ENCODE data around the gene LCT.
A peak's percentile ranks its signal among the peaks of the same experiment; 100 is the strongest.

LCT gene

DNA sequence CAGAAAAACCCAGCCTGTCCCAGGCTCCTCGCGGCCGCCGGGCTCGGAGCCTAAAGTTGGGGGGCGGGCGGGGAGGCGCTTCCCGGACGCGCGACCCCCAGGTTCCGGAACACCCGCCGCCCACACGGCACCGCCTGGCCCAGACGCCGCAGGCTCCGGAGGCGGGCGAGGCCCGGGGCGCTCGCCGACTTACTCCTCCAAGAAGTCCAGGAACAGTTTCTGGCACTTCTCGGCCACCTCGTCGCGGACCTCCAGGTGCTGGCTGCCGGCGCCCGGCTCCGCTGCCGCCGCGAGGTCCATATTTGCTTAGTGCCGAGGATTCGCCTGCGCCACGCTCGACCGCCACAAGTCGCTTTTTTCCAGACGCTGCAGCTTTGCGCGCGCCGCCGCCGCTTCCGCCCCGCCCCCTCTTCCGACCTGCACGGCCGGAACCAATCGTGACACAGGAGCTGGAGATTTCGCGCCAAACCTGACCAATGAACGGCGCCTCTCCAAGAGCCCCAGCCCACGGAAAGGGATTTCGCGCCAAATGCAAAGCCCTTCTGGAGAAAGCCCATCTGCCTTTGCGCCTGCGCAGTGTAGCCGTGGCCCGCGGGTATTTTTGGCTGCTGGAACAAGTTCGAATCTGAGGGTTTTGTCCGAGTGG, 39.2 kb upstream of the LCT start, which contains the start of gene MCM6:
Gene MCM6, minus strand, starts transcription at position 378 of the 646 bp plus-strand sequence. Its CDS starts 78 bp downstream, at position 300.
- DNase-seq (ENCODE audit: low read depth in 1 of 2, low spot score in 1 of 2): peak; percentile 98 to 100
- Histone ChIP-seq H3K4me3 (replicated peaks; ENCODE audit: insufficient read depth, low read length) (peak within 1 kb of the TSS; percentile 69), H3K27me3 (ENCODE audit: insufficient read depth, poor library complexity, severe bottlenecking) (no peaks in the 10 kb centered on the region), H3K27ac (replicated peaks) (peak within 1 kb of the TSS; percentile 93)
- TF ChIP-seq GABPA (IDR thresholded peaks at IDR 0.05; ENCODE audit: low read depth): peak; percentile 30; the same call in 1 of the 2 replicates
- TF ChIP-seq CTCF (IDR thresholded peaks at IDR 0.05; ENCODE audit: insufficient read depth, low read length): no peak
- peak; percentile 81 for TF ChIP-seq POLR2AphosphoS5 (IDR thresholded peaks at IDR 0.05; ENCODE audit: low read depth)
- TF ChIP-seq, protein P1, sequence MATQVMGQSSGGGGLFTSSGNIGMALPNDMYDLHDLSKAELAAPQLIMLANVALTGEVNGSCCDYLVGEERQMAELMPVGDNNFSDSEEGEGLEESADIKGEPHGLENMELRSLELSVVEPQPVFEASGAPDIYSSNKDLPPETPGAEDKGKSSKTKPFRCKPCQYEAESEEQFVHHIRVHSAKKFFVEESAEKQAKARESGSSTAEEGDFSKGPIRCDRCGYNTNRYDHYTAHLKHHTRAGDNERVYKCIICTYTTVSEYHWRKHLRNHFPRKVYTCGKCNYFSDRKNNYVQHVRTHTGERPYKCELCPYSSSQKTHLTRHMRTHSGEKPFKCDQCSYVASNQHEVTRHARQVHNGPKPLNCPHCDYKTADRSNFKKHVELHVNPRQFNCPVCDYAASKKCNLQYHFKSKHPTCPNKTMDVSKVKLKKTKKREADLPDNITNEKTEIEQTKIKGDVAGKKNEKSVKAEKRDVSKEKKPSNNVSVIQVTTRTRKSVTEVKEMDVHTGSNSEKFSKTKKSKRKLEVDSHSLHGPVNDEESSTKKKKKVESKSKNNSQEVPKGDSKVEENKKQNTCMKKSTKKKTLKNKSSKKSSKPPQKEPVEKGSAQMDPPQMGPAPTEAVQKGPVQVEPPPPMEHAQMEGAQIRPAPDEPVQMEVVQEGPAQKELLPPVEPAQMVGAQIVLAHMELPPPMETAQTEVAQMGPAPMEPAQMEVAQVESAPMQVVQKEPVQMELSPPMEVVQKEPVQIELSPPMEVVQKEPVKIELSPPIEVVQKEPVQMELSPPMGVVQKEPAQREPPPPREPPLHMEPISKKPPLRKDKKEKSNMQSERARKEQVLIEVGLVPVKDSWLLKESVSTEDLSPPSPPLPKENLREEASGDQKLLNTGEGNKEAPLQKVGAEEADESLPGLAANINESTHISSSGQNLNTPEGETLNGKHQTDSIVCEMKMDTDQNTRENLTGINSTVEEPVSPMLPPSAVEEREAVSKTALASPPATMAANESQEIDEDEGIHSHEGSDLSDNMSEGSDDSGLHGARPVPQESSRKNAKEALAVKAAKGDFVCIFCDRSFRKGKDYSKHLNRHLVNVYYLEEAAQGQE (IDR thresholded peaks at IDR 0.05; ENCODE audit: insufficient replicate concordance, low read depth): peak; percentile 62
- TF ChIP-seq SPI1 (IDR thresholded peaks at IDR 0.05; ENCODE audit: borderline replicate concordance, low read depth): peak; percentile 41; the same call in 1 of the 2 replicates

DNA sequence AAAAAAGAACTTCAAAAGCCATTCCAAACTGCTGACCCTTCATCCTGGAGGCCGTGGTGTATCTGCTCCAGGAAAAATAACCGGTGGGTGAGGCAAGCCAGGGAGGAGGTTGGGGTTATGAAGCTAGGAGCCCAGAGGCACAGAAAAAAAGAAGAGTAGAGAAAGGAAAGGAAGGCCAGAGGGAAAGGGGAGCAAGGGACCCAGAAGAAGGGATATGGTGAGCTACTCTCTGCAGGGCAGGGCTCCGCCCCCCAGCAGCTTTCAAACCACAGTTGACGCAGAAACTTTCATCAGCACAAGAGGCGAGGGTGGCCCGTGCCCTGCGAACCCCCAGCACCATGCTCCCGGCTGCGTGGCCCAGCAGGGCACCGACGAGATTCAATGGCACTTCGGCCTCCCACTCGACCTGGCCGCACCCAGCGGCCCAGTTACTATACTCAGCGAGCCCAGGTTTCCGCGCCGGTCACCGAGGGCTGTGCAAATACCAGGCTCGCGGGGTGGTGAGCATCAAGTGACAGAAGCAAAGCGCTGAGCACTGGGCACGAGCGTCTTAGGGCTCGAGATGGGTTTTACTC, 38.6 kb upstream of the LCT start:
- H3K4me3 ChIP-seq (replicated peaks; ENCODE audit: insufficient read depth, low read length): peak overlapping the region; percentile 69
- peak overlapping the region; percentile 93 for H3K27ac ChIP-seq (replicated peaks)
- peak; percentile 71 for TF ChIP-seq POLR2AphosphoS5 (IDR thresholded peaks at IDR 0.05; ENCODE audit: low read depth)
- TF ChIP-seq, protein P1 (IDR thresholded peaks at IDR 0.05; ENCODE audit: insufficient replicate concordance, low read depth): no peak
- no peak for TF ChIP-seq CTCF (IDR thresholded peaks at IDR 0.05; ENCODE audit: insufficient read depth, low read length)
- DNase-seq (ENCODE audit: low read depth in 1 of 2, low spot score in 1 of 2): peak in 1 of 2 experiments; percentile 73
- no peaks in the 10 kb centered on the region for H3K27me3 ChIP-seq (ENCODE audit: insufficient read depth, poor library complexity, severe bottlenecking)

DNA sequence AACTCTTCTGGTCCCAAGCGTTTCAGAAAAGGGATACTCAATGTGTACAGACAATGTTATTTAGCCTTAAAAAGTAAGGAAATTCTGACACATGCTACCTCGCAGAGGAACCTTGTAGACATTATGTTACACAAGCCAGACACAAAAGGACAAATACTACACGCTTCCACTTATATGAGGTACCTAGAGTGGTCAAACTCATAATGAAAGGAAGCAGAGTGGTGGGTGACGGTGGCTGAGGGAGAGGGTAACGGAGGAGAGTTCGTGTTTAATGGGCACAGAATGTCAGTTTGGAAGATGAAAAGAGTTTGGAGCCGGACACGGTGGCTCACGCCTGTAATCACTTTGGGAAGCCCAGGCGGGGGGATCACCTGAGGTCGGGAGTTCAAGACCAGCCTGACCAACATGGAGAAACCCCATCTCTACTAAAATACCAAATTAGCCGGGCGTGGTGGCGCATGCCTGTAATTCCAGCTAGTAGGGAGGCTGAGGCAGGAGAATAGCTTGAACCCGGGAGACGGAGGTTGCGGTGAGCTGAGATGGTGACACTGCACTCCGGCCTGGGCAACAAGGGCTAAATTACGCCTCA, 37.9 kb upstream of the LCT start:
- DNase-seq (ENCODE audit: low read depth in 1 of 2, low spot score in 1 of 2): no peak
- no peak for TF ChIP-seq GABPA (IDR thresholded peaks at IDR 0.05; ENCODE audit: low read depth)
- TF ChIP-seq CTCF (IDR thresholded peaks at IDR 0.05; ENCODE audit: insufficient read depth, low read length): no peak
- TF ChIP-seq SPI1 (IDR thresholded peaks at IDR 0.05; ENCODE audit: borderline replicate concordance, low read depth): no peak
- TF ChIP-seq, protein P1 (IDR thresholded peaks at IDR 0.05; ENCODE audit: insufficient replicate concordance, low read depth): no peak
- TF ChIP-seq POLR2AphosphoS5 (IDR thresholded peaks at IDR 0.05; ENCODE audit: low read depth): no peak
- H3K4me3 ChIP-seq (replicated peaks; ENCODE audit: insufficient read depth, low read length): peak overlapping the region; percentile 69
- no peaks in the 10 kb centered on the region for H3K27me3 ChIP-seq (ENCODE audit: insufficient read depth, poor library complexity, severe bottlenecking)
- H3K27ac ChIP-seq (replicated peaks): peak overlapping the region; percentile 93
